ENCODE results near the gene TAF6.

- no peak for TF ChIP-seq ZSCAN29 (IDR thresholded peaks at IDR 0.05)
- no peak for TF ChIP-seq ZNF316 (IDR thresholded peaks at IDR 0.05)
- TF ChIP-seq, protein P1, sequence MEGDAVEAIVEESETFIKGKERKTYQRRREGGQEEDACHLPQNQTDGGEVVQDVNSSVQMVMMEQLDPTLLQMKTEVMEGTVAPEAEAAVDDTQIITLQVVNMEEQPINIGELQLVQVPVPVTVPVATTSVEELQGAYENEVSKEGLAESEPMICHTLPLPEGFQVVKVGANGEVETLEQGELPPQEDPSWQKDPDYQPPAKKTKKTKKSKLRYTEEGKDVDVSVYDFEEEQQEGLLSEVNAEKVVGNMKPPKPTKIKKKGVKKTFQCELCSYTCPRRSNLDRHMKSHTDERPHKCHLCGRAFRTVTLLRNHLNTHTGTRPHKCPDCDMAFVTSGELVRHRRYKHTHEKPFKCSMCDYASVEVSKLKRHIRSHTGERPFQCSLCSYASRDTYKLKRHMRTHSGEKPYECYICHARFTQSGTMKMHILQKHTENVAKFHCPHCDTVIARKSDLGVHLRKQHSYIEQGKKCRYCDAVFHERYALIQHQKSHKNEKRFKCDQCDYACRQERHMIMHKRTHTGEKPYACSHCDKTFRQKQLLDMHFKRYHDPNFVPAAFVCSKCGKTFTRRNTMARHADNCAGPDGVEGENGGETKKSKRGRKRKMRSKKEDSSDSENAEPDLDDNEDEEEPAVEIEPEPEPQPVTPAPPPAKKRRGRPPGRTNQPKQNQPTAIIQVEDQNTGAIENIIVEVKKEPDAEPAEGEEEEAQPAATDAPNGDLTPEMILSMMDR (IDR thresholded peaks at IDR 0.05 in 2 of 3, conservative IDR thresholded peaks at IDR 0.05 in 1 of 3; ENCODE audit: insufficient read depth in 2 of 3, low read depth in 1 of 3, low read length in 3 of 3): no peak
- no peak for TF ChIP-seq KLF16 (IDR thresholded peaks at IDR 0.05)
- TF ChIP-seq ELK1 (CRISPR knock-in tag; IDR thresholded peaks at IDR 0.05): no peak
- TF ChIP-seq RFX5 (IDR thresholded peaks at IDR 0.05; ENCODE audit: low read depth, low read length): no peak
Observed at GRCh38 chr7:100066953-100067352, 52.2 kb downstream of the TAF6 start.

All from K562 (cell line).